GM21528 (cell line): ENCODE measurements around the gene NPDC1.
A peak's percentile ranks its signal among the peaks of the same experiment; 100 is the strongest.

ENCODE experiments used
- ATAC-seq: cut with Tn5 transposase; IDR thresholded peaks from one replicate; pipeline ENCODE4 v1.9.1; 2021; ENCODE audit warnings: mild to moderate bottlenecking, moderate library complexity; ENCODE audit not compliant: unreplicated experiment, low FRiP score

The NPDC1 gene

GRCh38 chr9:137028263-137029057 lies 17.5 kb downstream of the NPDC1 start:
- ATAC-seq: peak; percentile 39

- no peak for ATAC-seq
Observed at GRCh38 chr9:137027369-137028262, 18.4 kb downstream of the NPDC1 start, which contains the start of gene ABCA2. ABCA2 (minus strand) TSS chr9:137028237; CDS start chr9:137028140, 97 bp downstream.

GRCh38 chr9:137026828-137027227 lies 19.1 kb downstream of the NPDC1 start:
- ATAC-seq: no peak

- no peak for ATAC-seq
Observed at GRCh38 chr9:137026384-137026783, 19.6 kb downstream of the NPDC1 start.

GRCh38 chr9:137025517-137025966 lies 20.4 kb downstream of the NPDC1 start:
- ATAC-seq: no peak

GRCh38 chr9:137023583-137023991 lies 22.4 kb downstream of the NPDC1 start:
- no peak for ATAC-seq

GRCh38 chr9:137023157-137023556 lies 22.8 kb downstream of the NPDC1 start:
- ATAC-seq: no peak

GRCh38 chr9:137022662-137023008 lies 23.3 kb downstream of the NPDC1 start:
- no peak for ATAC-seq

- no peak for ATAC-seq
Observed at GRCh38 chr9:137021979-137022661, 23.9 kb downstream of the NPDC1 start.

GRCh38 chr9:137021568-137021978 lies 24.4 kb downstream of the NPDC1 start:
- ATAC-seq: no peak

GRCh38 chr9:137020771-137021567 lies 25.0 kb downstream of the NPDC1 start:
- ATAC-seq: no peak

GRCh38 chr9:137019891-137020683 lies 25.9 kb downstream of the NPDC1 start:
- no peak for ATAC-seq

- ATAC-seq: no peak
Observed at GRCh38 chr9:137018761-137019559, 27.0 kb downstream of the NPDC1 start.

GRCh38 chr9:137017791-137018497 lies 28.0 kb downstream of the NPDC1 start:
- no peak for ATAC-seq

- ATAC-seq: no peak
Observed at GRCh38 chr9:137017071-137017470, 28.9 kb downstream of the NPDC1 start.

- no peak for ATAC-seq
Observed at GRCh38 chr9:137016436-137016835, 29.5 kb downstream of the NPDC1 start.

GRCh38 chr9:137015976-137016375 lies 30.0 kb downstream of the NPDC1 start:
- no peak for ATAC-seq

GRCh38 chr9:137015540-137015930 lies 30.4 kb downstream of the NPDC1 start:
- no peak for ATAC-seq
